HepG2 (cell line): ENCODE measurements around the gene ASTN2. TPM values are rescaled to one million over a fixed set of nuclear protein-coding genes. Genes with fewer than 3 reads are reported as not detected.

Source experiments
- ATAC-seq: fragments of 200-7000 bp; cut with Tn5 transposase; 3 replicates; pipeline ENCODE4 v1.9.1; 2020; ENCODE audit warnings: mild to moderate bottlenecking, moderate library complexity
- BruUV-seq: library from RNA; stranded (reverse); fragments of 400-500 nt; replicated peaks from 2 replicates; lab custom pipeline; 2021; lab: Mats Ljungman, UMichigan
- CTCF ChIA-PET: fragments of 300-600 bp; formaldehyde crosslinking; extraction: SDS; loops from one replicate; lab custom pipeline; 2021; ENCODE audit warnings: low total read pairs, inconsistent platforms, low intra/inter-chr PET ratio; lab: Yijun Ruan, JAX
- POLR2A ChIA-PET: fragments of 350-600 bp; sonication (Branson Sonifier 250); formaldehyde crosslinking; loops from one replicate; lab custom pipeline; 2020; ENCODE audit warnings: antibody characterized with exemption, inconsistent platforms; lab: Yijun Ruan, JAX
- DNase-seq: peaks from one replicate; pipeline ENCODE4 v3.0.0-alpha.2; 2015; ENCODE audit warnings: low spot score
- FAIRE-seq: peaks from 3 replicates; lab custom pipeline; 2011; peaks lifted over from hg19 to GRCh38; lab: Jason Lieb, UNC
- H2AFZ ChIP-seq: one replicate; pipeline ENCODE4 v1.6.1; 2011; ENCODE audit warnings: low read length, inconsistent platforms
- H3K27ac ChIP-seq: fragments of 300-600 bp; 3 replicates; pipeline ENCODE4 v1.8.0; 2011; ENCODE audit warnings: mixed run types, mild to moderate bottlenecking, mixed read lengths, low read length, inconsistent platforms; ENCODE audit not compliant: insufficient read depth; ENCODE audit errors: extremely low read length
- H3K27me3 ChIP-seq, 2 experiments: fragments of 200-600 bp in 1 of 2; 2 replicates in 1 of 2; 3 replicates in 1 of 2; pipeline versions ENCODE4 v1.6.0 to v1.8.0; 2011; ENCODE audit warnings: low read length in 2 of 2, mild to moderate bottlenecking in 2 of 2, moderate library complexity in 2 of 2, inconsistent platforms in 1 of 2; ENCODE audit not compliant: insufficient read depth in 2 of 2, control insufficient read depth in 1 of 2
- H3K36me3 ChIP-seq, 2 experiments: fragments of 200-600 bp in 1 of 2; replicated peaks in 1 of 2; 2 replicates in 1 of 2; 3 replicates in 1 of 2; pipeline versions ENCODE4 v1.5.1 to v1.8.0; 2011; ENCODE audit warnings: low read length in 2 of 2, inconsistent platforms in 1 of 2; ENCODE audit not compliant: insufficient read depth in 2 of 2, control insufficient read depth in 1 of 2
- H3K4me1 ChIP-seq: 2 replicates; pipeline ENCODE4 v1.5.1; 2012; ENCODE audit warnings: low read length, inconsistent platforms; ENCODE audit not compliant: insufficient read depth
- H3K4me2 ChIP-seq: 2 replicates; pipeline ENCODE4 v1.6.0; 2011; ENCODE audit warnings: low read depth, low read length, inconsistent platforms
- H3K4me3 ChIP-seq, 3 experiments: fragments of 200-600 bp in 1 of 3; sonication (generic), shearing (Covaris generic) in 1 of 3; replicated peaks in 1 of 3; 2 replicates each; pipeline ENCODE4 v1.5.1; 2011 to 2016; ENCODE audit warnings: low read length in 3 of 3, inconsistent platforms in 2 of 3, low read depth in 2 of 3, mild to moderate bottlenecking in 2 of 3, control low read depth in 1 of 3, mixed read lengths in 1 of 3; ENCODE audit not compliant: insufficient read depth in 1 of 3
- H3K79me2 ChIP-seq: one replicate; pipeline ENCODE4 v1.6.1; 2011; ENCODE audit warnings: low read length, inconsistent platforms; ENCODE audit not compliant: insufficient read depth
- H3K9ac ChIP-seq: 2 replicates; pipeline ENCODE4 v1.6.0; 2011; ENCODE audit warnings: mild to moderate bottlenecking, low read depth, low read length, inconsistent platforms; ENCODE audit not compliant: insufficient read depth
- H3K9me3 ChIP-seq: 2 replicates; pipeline ENCODE4 v1.5.1; 2012; ENCODE audit warnings: mild to moderate bottlenecking, low read length
- H4K20me1 ChIP-seq: 2 replicates; pipeline ENCODE4 v1.6.0; 2011; ENCODE audit warnings: inconsistent platforms, mild to moderate bottlenecking, low read length, moderate library complexity; ENCODE audit not compliant: insufficient read depth
- ASH2L ChIP-seq: fragments of 300-600, 200-600 bp; sonication (generic); IDR thresholded peaks from 2 replicates; pipeline ENCODE4 v1.7.0; 2017; ENCODE audit warnings: low read depth, mild to moderate bottlenecking, moderate library complexity, mixed read lengths, low read length; ENCODE audit not compliant: insufficient read length
- ATF5 ChIP-seq: sonication (generic); formaldehyde crosslinking; IDR thresholded peaks from 2 replicates; pipeline ENCODE4 v1.4.0; 2020; ENCODE audit warnings: mild to moderate bottlenecking, low read depth, missing genetic modification reagents
- EP300 ChIP-seq, 3 experiments: sonication (generic) in 1 of 3; formaldehyde crosslinking in 1 of 3; IDR thresholded peaks; 2 replicates each; pipeline versions ENCODE4 v1.5.1 to v1.6.1; 2011 to 2020; ENCODE audit warnings: low read depth in 2 of 3, low read length in 2 of 3, borderline replicate concordance in 1 of 3, improper control_type of control experiment in 1 of 3, mild to moderate bottlenecking in 1 of 3, missing genetic modification reagents in 1 of 3, moderate library complexity in 1 of 3
- GTF2F1 ChIP-seq: fragments of 150-350 bp; IDR thresholded peaks from 2 replicates; pipeline ENCODE4 v1.6.1; 2014; ENCODE audit warnings: low read length
- JUND ChIP-seq: sonication (generic); formaldehyde crosslinking; IDR thresholded peaks from 2 replicates; pipeline ENCODE4 v1.8.0; 2022; ENCODE audit warnings: mild to moderate bottlenecking, missing genetic modification reagents
- MED8 ChIP-seq: sonication (generic); formaldehyde crosslinking; IDR thresholded peaks from 2 replicates; pipeline ENCODE4 v1.8.1; 2023; ENCODE audit warnings: mild to moderate bottlenecking, missing genetic modification reagents; ENCODE audit not compliant: insufficient replicate concordance
- NFIB ChIP-seq: sonication (generic); formaldehyde crosslinking; IDR thresholded peaks from 2 replicates; pipeline ENCODE4 v1.9.0; 2021; ENCODE audit warnings: missing genetic modification reagents, mild to moderate bottlenecking, borderline replicate concordance
- NFYB ChIP-seq: sonication (generic); formaldehyde crosslinking; IDR thresholded peaks from 2 replicates; pipeline ENCODE4 v1.4.0; 2020; ENCODE audit warnings: missing genetic modification reagents
- RAD21 ChIP-seq: fragments of 450-650 bp; formaldehyde crosslinking; IDR thresholded peaks from 2 replicates; pipeline ENCODE4 v1.5.0; 2020; ENCODE audit warnings: mild to moderate bottlenecking
- STAG1 ChIP-seq: sonication (generic); formaldehyde crosslinking; IDR thresholded peaks from 2 replicates; pipeline ENCODE4 v1.4.0; 2020; ENCODE audit warnings: missing genetic modification reagents
- ZBTB2 ChIP-seq: sonication (generic); formaldehyde crosslinking; IDR thresholded peaks from 2 replicates; pipeline ENCODE4 v1.8.0; 2022; ENCODE audit warnings: low read depth, missing genetic modification reagents
- ZFP1 ChIP-seq: IDR thresholded peaks from 2 replicates; pipeline ENCODE4 v1.6.1; 2016
- ZNF260 ChIP-seq: sonication (generic); formaldehyde crosslinking; IDR thresholded peaks from 2 replicates; pipeline ENCODE4 v1.4.0; 2020; ENCODE audit warnings: missing genetic modification reagents, low read depth, mild to moderate bottlenecking, borderline replicate concordance
- ZNF317 ChIP-seq: sonication (generic); formaldehyde crosslinking; IDR thresholded peaks from 2 replicates; pipeline ENCODE4 v1.5.0; 2020; ENCODE audit warnings: mild to moderate bottlenecking, missing genetic modification reagents
- ZNF512B ChIP-seq: sonication (generic); formaldehyde crosslinking; IDR thresholded peaks from 2 replicates; pipeline ENCODE4 v1.5.1; 2020; ENCODE audit warnings: missing genetic modification reagents, mild to moderate bottlenecking, borderline replicate concordance
- ZNF619 ChIP-seq: sonication (generic); formaldehyde crosslinking; IDR thresholded peaks from 2 replicates; pipeline ENCODE4 v1.4.0; 2020; ENCODE audit warnings: mild to moderate bottlenecking, missing genetic modification reagents
- ZNF703 ChIP-seq: sonication (generic); formaldehyde crosslinking; IDR thresholded peaks from 2 replicates; pipeline ENCODE4 v1.5.1; 2020; ENCODE audit warnings: missing genetic modification reagents, mild to moderate bottlenecking, moderate library complexity, borderline replicate concordance
- ZSCAN25 ChIP-seq: sonication (generic); formaldehyde crosslinking; IDR thresholded peaks from 2 replicates; pipeline ENCODE4 v1.8.0; 2022; ENCODE audit warnings: mild to moderate bottlenecking, missing genetic modification reagents
- WGBS: methylation state at CpG from one replicate; pipeline ENCODE4 v1.1.6; 2017; ENCODE audit warnings: low lambda C conversion rate; 5-methylcytosine and 5-hydroxymethylcytosine counted together
- in situ Hi-C: cut with HindIII; loops from 2 replicates; pipeline ENCODE4 v1.10.0; 2017; ENCODE audit warnings: low pct_unique_long_range_greater_than_20kb; ENCODE audit not compliant: extremely low pct_ligation_motif_present
- intact Hi-C: fragments of 100-400 bp; cut with micrococcal nuclease; formaldehyde crosslinking; loops from one replicate; pipeline ENCODE4 v1.10.0; 2022; ENCODE audit not compliant: unreplicated experiment
- polyA plus RNA-seq, 8 experiments: library from polyadenylated mRNA; depleted of rRNA in 3 of 8; stranded (reverse) in 7 of 8; unstranded in 1 of 8; fragments of >200 nt; fragmentation: Illumina TruSeq in 4 of 8; extraction: Trizol in 4 of 8; gene quantifications; 2 replicates each; pipeline versions ENCODE4 v1.2.1 to v1.2.3, GENCODE V29; 2011 to 2016; ENCODE audit warnings: low read depth in 4 of 8, missing spikeins in 1 of 8, mixed read lengths in 1 of 8; ENCODE audit not compliant: insufficient read depth in 1 of 8
- total RNA-seq, 5 experiments: library from RNA; depleted of rRNA; stranded (reverse); fragments of >200 nt; fragmentation: Illumina TruSeq; extraction: Trizol; gene quantifications; 2 replicates each; pipeline ENCODE4 v1.2.3, GENCODE V29; 2016; ENCODE audit warnings: low read depth in 1 of 5

The ASTN2 gene
- total and polyA plus RNA-seq, 2 of the 13 experiments (the other 11 are each of a cell fraction or from before 2014, with no cell fraction given): 5.2 to 13.5 TPM

- TF ChIP-seq MED8 (CRISPR knock-in tag) (no peak), STAG1 (no peak), NFYB (CRISPR knock-in tag) (no peak), GTF2F1 (no peak)
Measured at GRCh38 chr9:116985596-116985995, 429.3 kb downstream of the ASTN2 start (continued).

GRCh38 chr9:116984111-116984510 is 430.7 kb downstream of the ASTN2 start:
- 0% methylated on average over 2 of the region's 2 CpGs for WGBS
- ATAC-seq: no peak
- ChIA-PET CTCF (no interaction called here), POLR2A (no interaction called here)
- BruUV-seq: no TSS peak
- no peak overlapping the region for H3K4me3 ChIP-seq
- H3K27ac ChIP-seq: no peak overlapping the region
- no peaks in the 10 kb centered on the region for H3K27me3 ChIP-seq
- no peaks in the 10 kb centered on the region for H3K79me2 ChIP-seq
- H4K20me1 ChIP-seq: no peaks in the 10 kb centered on the region
- in situ Hi-C loops: no loop called here
- H3K4me2 ChIP-seq: no peak overlapping the region
- H2AFZ ChIP-seq: no peak overlapping the region
- H3K36me3 ChIP-seq: no peaks in the 10 kb centered on the region
- H3K4me1 ChIP-seq: no peaks in the 10 kb centered on the region
- intact Hi-C loops: no loop called here
- no peak for FAIRE-seq
- no peaks in the 10 kb centered on the region for H3K9me3 ChIP-seq
- TF ChIP-seq ZSCAN25 (CRISPR knock-in tag): no peak
- no peak for TF ChIP-seq ZNF703
- TF ChIP-seq NFIB: no peak
- TF ChIP-seq ZFP1 (CRISPR knock-in tag): no peak
- TF ChIP-seq RAD21 (CRISPR knock-in tag): no peak
- no peak for TF ChIP-seq ZBTB2 (CRISPR knock-in tag)
- no peak for TF ChIP-seq ASH2L
- no peak for TF ChIP-seq ZNF260
- TF ChIP-seq EP300 (IDR thresholded peaks at IDR 0.05; ENCODE audit: low read depth in 2 of 2, low read length in 2 of 2): no peak
- no peak for TF ChIP-seq EP300 (CRISPR knock-in tag; IDR thresholded peaks at IDR 0.05; ENCODE audit: borderline replicate concordance)
- TF ChIP-seq ATF5: no peak
- TF ChIP-seq ZNF512B (CRISPR knock-in tag): no peak
- TF ChIP-seq ZNF619: no peak
- TF ChIP-seq ZNF317: no peak
- no peak for TF ChIP-seq JUND (CRISPR knock-in tag)
- DNase-seq: no peak
- H3K9ac ChIP-seq: no peak overlapping the region
